ENCODE measurements around the gene DHDH.
A peak's percentile ranks its signal among the peaks of the same experiment; 100 is the strongest.

The DHDH gene

DNA sequence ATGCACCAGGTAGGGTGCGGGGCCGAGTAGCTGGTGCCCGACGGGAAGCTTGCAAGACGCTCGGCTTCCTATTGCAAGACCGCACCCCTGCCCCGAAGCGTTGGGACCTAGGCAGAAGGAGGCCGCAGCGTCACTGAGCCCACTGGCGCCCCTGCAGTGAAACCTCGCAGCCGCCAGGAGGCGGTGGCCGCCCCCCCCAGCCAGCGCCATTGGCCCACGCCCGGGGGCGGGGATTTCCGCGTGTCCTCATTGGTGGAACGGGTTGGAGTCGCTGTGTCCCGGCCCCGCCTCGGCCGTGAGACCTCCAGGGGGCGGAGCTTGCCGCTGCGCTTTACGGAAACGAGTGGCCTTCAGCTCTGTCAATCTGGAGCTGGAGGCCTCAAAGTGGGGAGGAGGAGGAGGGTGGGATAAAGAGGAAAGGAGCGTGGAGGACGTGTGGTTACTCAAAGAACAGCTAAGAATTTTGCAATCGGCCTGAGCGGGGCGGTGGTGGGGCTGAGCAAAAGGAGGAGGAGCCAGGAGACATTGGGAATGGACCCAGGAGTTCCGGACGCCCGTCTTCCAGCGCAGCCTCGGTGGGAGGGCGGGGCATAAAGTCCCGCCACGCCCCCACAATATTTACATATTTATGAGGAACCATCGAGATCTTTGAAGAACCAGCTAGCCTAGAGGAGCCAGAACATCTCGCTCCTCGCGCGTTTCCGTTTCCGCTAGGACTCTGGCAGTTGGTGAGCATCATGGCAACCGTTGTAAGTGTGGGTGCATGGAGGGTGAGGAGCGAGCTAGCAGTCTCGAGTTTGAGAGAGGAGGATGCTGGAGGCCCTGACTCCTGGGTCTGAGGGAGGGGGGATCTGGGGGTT, 59.9 kb downstream of the DHDH start, which contains the start of the genes GYS1 and RUVBL2:
Gene GYS1, minus strand, starts transcription at position 135 of the 860 bp plus-strand sequence. CDS start 197 bp downstream, outside the sequence.
Gene RUVBL2, plus strand, starts transcription at position 713 of the 860 bp plus-strand sequence. Its CDS starts 25 bp downstream, at position 738.
- DNase-seq = peak; percentile 100

DNA sequence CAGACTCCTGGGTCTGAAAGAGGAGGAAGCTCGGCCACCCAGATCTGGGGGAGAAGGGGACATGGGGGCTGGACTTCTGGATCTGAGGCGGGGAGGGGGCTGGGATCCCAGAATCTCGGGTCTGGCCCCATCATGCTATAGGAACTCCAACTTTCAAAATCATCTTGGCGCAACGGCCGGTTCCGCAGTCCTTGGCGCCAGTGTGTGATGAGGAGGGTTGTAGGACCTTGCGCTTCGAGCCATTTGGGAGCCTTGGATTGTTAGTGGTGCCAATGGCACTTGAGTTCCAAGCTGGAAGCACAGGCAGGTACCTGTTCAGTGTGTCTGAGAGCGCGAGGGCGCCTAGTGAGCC, 60.5 kb downstream of the DHDH start:
- DNase-seq = no peak
